Stimulated activated CD8-positive, alpha-beta memory T cell treated with anti-CD3 and anti-CD28 coated beads, Interleukin-7, amount 100 ng/mL, for 24 hours (primary cell): ENCODE results near the gene DGKE.
A peak's percentile ranks its signal among the peaks of the same experiment; 100 is the strongest.

Experiments used
- DNase-seq: peaks from one replicate; pipeline ENCODE4 v3.0.0-alpha.2; 2020; ENCODE audit warnings: low read depth

The DGKE gene

DNA sequence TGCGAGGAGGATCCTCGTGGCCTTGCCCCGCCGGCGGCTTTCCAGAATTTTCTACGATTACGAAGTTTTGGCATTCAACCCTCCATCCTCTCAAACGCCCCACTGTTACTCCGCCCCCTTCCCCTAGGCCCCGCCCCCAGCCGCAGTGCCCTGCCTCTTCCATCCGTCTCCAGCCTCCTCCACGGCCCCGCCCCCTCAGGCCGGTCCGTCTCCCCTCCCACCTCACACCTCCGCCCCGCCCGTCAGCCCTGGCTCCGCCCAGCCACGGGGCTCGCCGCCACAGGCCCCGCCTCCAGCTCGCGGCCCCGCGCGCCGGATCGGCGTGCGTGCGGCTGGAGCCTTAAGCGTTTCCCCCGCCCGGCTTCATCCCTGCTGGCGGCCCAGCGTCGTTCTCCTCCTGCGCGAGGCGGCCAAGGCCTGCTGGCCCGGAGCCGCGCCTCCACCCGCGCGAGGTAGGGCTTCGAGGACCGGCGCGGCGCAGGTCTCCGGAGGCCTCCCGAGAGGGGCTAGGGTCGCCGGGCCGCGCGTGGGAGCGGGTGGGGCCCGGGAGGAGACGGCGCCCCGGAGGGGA lies at the start of gene DGKE, which contains the start of gene C17orf67:
Gene DGKE, plus strand, starts transcription at position 343 of the 571 bp plus-strand sequence. CDS start 645 bp downstream, outside the sequence.
Gene C17orf67, minus strand, starts transcription at position 112 of the 571 bp plus-strand sequence. CDS start 18,110 bp downstream, outside the sequence.
- peak; percentile 98 for DNase-seq

DNA sequence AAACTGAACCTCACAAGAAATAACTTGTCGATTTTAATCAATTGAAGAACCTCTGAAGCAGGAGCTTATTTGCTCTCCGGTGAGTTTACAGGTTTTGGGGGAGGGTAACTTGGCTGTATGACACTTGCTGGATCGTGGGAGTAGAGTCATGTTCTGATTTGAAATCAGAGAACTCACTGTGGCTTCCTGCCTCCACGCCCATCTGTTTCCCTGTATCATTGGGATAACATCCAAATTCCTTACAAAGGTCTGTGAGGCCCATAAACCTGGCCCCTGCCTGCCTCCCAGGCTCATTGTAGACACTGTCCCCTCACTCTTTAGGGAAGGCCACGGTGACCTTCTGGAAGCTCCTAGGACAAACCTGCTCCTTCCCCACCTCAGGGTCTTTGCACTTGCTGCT lies 48.5 kb upstream of the DGKE start:
- no peak for DNase-seq

DNA sequence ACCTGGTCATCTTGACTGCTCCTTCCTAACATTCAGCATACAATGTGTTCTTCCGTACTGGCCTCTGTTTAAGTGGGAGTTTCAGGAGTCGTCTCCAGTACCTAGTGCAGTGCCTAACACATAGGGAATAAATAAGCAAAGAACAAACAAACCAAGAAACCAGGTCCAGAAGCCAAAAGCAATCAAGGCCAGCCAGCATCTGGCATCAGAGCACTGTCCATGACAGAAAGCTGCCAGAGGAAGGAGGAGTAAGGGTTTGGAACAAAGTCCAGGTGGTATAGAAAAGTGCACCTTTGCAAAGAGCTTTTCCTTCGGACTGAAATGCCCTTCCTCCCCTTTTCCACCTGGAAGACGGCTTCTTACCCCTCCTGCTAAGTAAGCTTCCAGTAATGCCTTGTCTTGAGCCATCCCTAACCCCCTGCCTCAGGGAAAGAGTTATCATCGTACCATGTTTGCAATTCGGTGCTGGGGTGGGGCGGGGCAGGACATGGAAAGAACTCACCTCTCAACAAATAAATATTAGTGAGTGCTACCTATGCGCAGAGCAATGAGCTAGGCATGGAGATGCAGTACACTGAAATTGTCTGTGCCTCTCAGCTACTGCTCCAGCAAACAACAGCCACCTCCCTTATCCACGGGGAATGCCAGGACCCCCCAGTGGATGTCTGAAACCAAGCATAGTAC lies 47.8 kb upstream of the DGKE start:
- no peak for DNase-seq

DNA sequence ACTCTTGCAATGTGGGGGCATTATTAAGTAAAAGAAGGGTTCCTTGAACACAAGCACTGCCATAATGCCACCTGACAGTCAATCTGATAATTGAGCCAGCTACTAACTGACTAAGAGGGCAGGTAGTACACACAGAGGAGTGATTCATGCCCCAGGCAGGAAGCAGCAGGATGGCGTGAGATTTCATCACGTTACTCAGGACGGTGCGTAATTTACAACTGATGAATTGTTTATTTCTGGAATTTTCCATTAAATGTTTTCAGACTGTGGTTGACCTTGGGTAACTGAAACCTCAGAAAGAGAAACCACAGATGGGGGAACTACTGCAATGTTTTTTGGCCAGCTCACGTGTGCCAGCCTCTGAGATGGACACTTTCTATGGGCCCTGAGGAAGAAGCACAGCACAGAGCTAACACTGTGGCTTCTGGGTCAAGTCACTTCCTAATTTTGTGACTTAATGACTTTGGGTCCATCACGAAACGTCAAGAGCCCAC lies 46.9 kb upstream of the DGKE start:
- peak; percentile 24 for DNase-seq

DNA sequence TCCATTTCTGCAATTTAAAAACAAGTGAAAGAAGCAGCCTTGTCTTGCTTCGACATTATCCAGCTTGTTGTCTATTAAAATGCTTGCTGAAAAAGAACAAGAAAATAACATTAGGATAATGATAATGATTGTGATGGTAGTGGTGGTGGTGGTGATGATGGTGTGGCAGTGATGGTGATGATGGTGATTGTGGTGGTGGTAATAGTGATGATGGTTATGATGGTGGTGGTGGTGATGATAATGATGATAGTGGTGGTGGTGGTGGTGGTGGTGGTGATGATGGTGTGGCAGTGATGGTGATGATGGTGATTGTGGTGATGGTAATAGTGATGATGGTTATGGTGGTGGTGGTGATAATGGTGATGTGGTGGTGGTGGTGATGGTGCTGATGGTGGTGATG lies 41.7 kb upstream of the DGKE start:
- no peak for DNase-seq

DNA sequence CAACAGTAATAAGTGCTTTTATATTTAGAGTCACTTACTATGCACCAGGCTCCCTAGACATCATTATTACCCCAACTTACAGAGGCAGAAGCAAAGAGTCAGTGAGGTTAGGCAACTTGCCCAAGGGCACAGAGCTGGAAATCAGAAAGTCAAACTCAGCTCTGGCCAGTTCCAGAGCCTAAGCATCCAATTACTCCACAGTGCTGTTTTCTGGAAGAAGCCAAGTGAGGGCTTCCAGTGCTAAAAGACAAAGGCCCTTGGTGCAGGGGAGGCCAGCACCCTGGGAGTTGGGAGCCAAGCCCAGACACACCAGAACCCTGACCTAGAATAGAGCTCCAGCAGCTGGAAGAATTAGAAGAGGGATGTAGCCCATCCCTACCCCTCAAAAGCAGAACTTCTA lies 40.4 kb upstream of the DGKE start:
- no peak for DNase-seq

DNA sequence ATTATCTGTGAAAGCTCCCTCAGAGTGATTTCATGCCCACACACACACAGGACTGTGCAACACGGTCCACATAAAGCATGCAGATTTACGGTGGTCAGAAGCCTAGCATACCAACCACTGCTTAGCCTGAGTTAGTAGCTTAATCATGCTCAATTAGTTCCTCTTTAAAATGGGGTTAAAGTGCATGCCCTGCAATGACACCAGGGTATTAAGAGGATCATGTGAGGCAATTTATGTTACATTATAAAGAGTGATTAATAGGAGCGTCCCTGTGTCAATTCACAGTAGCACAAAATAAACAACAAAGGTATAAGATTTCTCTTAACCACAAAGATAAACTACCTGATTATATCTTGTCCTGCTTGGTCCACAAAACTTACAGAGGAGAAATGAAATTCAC lies 40.0 kb upstream of the DGKE start:
- DNase-seq: no peak

DNA sequence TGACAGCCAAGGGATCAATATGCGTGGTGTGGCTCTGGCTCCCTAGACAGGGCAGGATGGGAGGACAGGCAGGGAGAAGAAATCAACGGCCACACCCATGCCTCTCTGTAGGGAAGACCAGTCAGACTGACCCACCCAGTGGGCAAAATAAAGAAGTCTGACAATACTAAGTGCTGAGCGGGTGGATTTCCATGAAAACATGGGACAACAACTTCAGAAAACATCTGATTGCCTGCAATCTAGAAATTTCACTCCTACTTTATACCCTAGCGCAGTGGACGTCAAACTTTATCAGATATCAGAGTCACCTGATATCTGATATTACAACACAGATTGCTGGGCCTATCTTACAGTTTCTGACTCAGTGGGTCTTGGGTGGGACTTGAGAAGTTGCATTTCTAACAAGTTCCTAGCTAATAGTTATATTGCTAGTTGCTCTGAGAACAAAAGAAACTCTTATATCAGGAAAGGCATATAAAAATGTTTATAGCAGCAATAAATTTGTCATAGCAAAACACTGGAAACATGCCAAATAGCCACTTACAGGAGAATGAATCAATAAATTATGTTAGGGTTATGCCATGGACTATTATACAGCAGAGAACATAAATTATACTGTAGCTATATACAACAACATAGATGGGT lies 38.6 kb upstream of the DGKE start:
- no peak for DNase-seq

DNA sequence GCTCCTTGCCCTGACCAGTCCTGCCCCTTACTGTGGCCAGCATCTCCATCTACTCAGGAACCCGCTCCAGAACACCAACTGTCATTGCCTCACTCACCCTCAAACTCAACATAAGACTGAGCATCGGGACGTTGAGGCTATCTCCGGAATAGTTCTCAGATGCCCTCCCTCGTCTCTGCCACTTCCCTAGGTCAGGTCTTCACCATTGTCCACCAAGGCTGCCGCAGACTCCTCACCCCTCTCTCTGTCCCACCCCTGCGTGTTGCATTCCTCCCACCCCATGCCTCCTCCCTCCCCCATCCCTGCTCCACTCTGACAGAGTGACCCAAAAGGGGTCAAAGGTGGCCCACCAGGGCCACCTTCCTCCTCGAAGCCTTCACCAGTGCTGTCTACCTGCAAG lies 37.4 kb upstream of the DGKE start:
- no peak for DNase-seq

DNA sequence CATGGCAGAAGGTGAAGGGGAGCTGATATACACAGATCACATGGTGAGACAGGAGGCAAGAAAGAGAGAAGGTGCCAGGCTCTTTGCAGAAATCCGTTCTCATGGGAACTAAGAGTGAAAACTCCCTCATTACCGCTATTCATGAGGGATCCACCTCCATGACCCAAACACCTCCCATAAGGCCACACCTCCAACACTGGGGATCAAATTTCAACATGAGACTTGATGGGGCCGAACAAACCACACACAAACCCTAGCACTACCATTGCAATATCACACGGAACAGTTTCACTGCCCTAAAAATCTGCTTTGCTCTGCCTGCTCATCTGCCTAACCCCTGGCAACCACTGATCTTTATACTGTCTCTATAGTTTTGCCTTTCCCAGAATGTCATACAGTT lies 35.0 kb upstream of the DGKE start:
- DNase-seq: no peak

DNA sequence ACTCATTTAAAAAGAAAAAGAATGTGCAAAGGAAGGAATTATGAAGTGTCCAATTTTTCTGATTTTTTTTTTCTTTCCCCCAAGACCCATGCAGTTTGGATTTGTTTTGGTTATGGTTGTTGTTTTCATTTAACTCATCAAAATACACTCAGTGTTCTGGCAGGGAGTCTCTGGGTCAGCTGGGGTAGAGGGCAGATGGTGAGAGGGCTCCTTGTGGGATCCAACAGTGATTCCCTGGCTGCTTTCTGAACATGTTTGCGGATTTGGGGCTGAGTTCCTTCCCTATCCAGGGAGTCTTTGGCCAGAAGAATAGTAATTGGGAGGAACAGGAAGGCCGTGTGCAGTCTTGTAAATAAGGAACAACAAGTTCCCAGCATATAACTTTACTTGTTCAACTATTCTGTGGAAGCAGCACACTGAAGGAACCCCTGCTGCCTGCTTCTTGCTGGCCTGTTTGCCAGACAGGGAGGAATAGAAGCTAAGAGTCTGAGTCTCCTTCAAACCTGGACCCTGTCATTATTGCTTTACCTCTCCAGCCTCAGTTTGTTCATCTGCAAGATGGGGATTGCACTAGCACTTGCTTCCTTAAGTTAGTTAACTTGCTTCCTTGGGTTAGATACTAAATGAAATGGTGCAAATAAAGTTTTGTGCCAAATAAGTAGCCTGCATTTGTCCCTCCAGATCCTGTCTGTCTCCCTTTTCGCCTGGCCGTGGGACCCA lies 32.3 kb upstream of the DGKE start:
- no peak for DNase-seq

DNA sequence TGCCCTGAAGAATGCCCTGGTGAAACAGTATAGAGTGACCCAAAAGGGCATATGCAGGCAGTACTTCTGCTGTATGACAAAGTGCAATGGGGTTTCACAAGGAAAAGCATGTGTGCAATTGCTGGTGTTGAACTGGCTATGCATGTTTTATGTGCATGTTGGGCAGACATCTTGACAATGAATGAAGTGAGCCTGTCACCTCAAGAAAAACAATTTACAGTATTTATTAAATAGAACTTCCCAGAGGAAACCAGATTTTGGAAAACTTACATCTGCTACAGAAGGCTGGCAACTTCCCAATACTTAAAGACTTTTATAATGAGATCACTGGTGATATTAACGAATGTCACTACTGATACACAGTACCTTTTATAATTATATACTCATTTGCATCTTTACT lies 30.9 kb upstream of the DGKE start:
- DNase-seq: no peak

DNA sequence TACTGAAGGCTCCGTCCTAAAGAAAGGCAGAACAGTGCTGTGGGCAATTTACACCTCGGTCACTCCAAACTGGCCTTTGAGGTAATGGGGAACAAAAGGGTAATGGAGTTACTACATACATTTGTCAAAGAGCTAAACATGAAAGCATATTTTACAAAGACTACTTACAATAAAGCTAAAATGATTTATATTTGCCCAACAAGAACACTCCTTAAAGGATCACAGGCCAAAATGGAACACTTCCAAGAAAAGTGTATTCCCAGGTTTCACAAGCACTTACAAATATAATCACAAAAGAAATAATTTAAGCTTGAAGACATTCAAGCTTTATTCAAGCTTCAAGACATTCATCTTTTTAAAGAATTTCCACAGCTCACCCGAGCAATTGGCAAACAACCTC lies 29.5 kb upstream of the DGKE start:
- DNase-seq: no peak

DNA sequence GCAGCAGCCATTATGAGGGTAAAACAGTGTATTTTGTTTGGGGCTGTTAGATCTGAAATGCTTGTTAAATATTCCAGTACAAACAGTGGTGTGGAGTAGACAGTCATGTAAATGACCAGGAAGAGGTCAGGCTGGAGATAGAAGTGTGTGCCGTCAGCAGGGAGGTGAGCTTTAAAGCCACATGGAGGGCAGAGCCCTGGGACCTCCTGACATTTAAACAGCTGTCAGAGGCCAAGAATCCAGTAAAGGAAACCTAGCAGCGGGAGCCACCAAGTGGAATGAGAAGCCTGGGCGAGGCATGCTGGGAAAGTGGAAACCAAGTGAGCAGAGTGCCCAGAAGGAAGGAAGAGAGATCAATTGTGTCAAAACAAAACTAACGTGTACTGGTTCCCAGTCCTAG lies 27.0 kb upstream of the DGKE start:
- DNase-seq: no peak

DNA sequence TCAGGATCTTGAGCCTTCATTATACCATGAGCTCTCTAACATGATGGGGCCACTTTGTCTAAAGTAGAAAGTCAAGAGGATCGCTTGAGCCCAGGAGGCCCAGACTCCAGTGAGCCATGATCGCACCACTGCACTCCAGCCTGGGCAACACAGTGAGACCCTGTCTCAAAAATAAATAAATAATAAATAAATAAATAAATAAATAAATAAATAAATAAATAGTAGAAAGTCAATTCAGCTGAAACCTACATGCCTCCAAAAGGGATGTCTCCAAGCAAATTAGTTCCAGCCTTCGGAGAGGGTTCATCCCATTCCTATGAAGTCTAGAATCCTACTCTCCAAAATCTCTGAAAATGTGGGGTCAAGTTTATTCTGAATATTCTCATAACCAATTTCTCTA lies 26.2 kb upstream of the DGKE start:
- DNase-seq: no peak

DNA sequence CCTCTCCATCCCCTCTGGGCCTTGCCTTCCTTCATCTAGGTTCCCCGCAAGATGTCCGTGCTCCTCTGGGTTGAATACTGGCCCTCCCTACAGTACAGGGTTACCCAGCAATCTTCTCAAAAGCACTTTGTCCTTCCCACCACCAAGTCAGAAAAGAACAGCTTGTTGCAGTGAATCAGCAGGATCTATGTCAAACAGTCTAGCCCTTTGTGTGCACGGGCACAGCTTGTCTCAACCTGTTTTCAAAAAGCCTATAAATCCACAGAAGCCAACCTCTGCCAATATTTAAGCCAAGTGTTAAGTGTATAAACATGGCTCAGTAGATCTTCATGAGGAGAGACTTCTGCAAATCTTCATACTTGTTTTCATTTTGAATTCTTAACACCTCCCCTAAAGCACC lies 25.4 kb upstream of the DGKE start:
- DNase-seq: no peak

DNA sequence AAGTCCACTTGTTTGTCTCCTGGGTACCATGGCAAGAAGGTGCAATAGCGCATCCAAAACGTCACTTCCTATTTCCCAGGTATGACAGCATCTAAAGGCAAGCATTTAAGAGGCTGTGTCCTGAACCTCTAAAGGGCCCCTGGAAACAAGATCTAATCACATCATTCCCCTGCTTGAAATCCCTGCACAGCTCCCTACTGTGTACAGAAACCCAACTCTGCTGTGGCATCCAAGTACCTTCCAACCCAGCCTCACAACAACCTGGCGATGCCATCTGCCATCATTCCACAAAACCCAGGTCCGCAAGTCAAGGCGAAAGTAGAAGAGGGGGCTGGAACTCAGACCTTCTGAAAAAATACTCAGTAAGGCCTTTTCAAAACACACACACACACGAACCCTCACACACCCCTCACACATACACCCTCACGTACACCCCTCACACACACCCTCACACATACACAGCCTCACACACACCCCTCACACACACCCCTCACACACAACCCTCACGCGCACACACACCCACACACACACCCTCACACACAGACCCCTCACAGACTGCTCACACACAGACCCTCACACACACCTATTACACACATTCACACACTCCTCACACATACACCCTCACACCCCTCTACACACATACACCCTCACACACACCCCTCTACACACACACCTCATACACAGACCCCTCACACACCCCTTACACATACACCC lies 24.7 kb upstream of the DGKE start:
- DNase-seq: no peak

DNA sequence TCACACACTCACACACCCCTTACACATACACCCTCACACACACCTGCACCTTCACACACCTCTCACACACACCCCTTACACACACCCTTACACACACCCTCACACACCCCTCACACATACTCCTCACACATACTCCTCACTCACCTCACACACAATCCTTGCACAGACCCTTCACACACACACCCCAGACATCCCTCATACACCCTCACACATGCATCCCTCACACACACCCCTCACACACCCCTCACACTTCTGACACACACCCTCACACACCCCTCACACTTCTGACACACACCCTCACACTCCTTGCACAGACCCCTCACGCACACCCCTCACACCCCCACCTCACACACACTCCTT lies 24.2 kb upstream of the DGKE start:
- no peak for DNase-seq

DNA sequence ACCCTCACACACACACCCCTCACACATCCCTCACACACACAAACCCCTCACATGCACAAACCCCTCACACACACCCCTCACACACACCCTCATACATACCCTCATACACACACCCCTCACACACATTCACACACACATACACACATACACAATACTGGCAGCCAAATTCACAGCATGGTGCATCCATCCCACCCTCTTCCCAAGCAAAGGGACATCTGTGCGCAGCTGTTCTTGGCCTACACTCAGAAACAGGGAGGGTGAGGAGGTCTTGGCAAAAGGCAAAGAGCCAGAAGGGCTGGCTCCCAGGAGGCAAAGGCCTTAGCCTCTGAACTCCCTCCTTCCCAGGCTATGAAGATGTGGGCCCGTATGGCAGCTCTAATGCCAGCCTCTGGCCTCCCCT lies 23.6 kb upstream of the DGKE start:
- no peak for DNase-seq

DNA sequence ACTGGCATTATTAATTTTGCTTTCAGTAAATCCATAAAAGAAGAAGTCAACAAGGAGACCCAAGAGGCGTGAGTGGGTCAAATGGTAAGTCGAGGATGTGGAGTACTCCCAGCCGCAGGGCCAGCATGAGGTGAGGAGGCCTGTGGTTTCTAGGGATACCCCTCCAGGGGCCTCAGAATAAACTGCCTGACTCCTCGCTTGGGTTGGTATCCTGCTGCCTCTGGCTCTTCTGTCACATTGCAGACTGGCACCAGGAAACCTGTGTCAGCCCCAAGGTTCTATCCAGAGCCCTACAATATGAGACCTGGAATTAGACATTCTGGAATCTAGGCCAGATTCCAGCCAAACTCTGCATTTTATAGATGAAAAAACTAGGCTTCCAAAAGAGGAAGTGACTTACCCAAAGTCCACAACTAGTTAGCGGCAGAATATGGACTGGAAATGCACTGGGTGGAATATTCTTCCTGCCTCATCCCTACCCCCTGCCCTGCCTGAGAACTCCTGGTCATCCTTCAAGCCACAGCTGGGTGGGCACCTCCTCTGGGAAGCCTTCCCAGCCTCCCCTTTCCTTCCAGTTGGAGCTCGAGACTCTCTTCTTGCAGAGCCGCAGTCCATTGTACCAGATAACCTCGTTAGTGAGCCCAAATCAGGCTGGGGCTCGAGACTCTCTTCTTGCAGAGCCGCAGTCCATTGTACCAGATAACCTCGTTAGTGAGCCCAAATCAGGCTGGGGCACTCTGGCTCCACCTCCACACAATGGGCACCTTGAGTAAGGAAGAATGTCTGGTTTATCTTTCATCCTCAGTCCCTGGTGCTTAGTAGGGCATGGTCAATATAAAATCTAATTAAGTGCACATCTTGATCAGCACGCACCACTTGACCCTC lies 22.8 kb upstream of the DGKE start:
- no peak for DNase-seq

DNA sequence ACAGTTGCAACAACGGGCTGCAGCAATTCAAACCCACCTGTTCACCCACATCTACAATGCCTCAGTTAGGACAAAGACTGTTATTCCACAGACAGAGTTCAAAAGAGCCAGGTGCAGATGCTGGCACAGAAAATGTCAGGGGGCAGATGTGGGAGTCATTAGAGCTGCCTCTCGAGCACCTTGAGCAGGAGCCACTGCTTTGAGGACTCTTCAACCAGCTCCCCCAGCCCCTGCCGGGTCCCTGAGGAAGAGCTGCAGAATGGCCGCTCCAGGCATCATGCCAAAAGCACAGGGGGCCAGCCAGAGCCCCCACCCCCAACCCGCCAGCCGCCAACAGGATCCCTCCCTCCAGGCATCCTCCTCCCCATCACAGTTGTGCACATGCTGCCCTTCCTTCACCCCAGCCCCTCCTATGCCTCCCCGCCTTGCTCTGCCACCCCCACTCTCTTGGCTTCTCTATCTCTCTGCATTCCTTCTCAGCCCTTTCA lies 21.0 kb upstream of the DGKE start:
- DNase-seq: no peak
